ENCODE data around the gene MAPK10. TPM values are rescaled to one million over a fixed set of nuclear protein-coding genes. Genes with fewer than 3 reads are reported as not detected.

Gene MAPK10
- total RNA-seq, 1 experiment from 2014 or later = 5.2 TPM

GRCh38 chr4:85952972-85953650, 406.7 kb downstream of the MAPK10 start:
- Mint-ChIP-seq H3K4me3 (no peak overlapping the region), H3K27ac (peak overlapping the region; percentile 86), H3K36me3 (no peaks in the 10 kb centered on the region), H3K27me3 (ENCODE audit: low read depth) (no peaks in the 10 kb centered on the region), H3K4me1 (peaks cover 42% of the 10 kb centered on the region), H3K9me3 (no peaks in the 10 kb centered on the region)
- DNase-seq (ENCODE audit: low spot score) = no peak
- no peak for ATAC-seq
- ChIA-PET POLR2A (no interaction called here), CTCF (interaction anchor here (1.4 kb wide), 1 partner anchor 156 kb away, joined by 7 read pairs; no protein-coding TSS in a partner anchor)
- TF ChIP-seq EMX1 (CRISPR knock-in tag; IDR thresholded peaks at IDR 0.05) (no peak), ZBTB43 (CRISPR knock-in tag; IDR thresholded peaks at IDR 0.05) (no peak), PRDM15 (CRISPR knock-in tag; IDR thresholded peaks at IDR 0.05) (no peak), SMAD4 (CRISPR knock-in tag; IDR thresholded peaks at IDR 0.05) (no peak), ZNF671 (CRISPR knock-in tag; IDR thresholded peaks at IDR 0.05) (no peak), ATF6 (CRISPR knock-in tag; IDR thresholded peaks at IDR 0.05) (no peak), KAT7 (CRISPR knock-in tag; IDR thresholded peaks at IDR 0.05; ENCODE audit: borderline replicate concordance) (no peak), AFF4 (CRISPR knock-in tag; IDR thresholded peaks at IDR 0.05; ENCODE audit: borderline replicate concordance) (no peak), RELA (CRISPR knock-in tag; IDR thresholded peaks at IDR 0.05; ENCODE audit: borderline replicate concordance) (no peak), TCF7 (CRISPR knock-in tag; IDR thresholded peaks at IDR 0.05; ENCODE audit: low read depth) (no peak), ZNF232 (CRISPR knock-in tag; IDR thresholded peaks at IDR 0.05) (no peak), MYBL2 (CRISPR knock-in tag; IDR thresholded peaks at IDR 0.05) (no peak), NR1H2 (CRISPR knock-in tag; IDR thresholded peaks at IDR 0.05) (no peak), JUN (CRISPR knock-in tag; IDR thresholded peaks at IDR 0.05) (no peak)
- TF ChIP-seq, protein P1, sequence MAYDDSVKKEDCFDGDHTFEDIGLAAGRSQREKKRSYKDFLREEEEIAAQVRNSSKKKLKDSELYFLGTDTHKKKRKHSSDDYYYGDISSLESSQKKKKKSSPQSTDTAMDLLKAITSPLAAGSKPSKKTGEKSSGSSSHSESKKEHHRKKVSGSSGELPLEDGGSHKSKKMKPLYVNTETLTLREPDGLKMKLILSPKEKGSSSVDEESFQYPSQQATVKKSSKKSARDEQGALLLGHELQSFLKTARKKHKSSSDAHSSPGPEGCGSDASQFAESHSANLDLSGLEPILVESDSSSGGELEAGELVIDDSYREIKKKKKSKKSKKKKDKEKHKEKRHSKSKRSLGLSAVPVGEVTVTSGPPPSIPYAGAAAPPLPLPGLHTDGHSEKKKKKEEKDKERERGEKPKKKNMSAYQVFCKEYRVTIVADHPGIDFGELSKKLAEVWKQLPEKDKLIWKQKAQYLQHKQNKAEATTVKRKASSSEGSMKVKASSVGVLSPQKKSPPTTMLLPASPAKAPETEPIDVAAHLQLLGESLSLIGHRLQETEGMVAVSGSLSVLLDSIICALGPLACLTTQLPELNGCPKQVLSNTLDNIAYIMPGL (CRISPR knock-in tag; IDR thresholded peaks at IDR 0.05) = no peak
- TF ChIP-seq, protein P2, sequence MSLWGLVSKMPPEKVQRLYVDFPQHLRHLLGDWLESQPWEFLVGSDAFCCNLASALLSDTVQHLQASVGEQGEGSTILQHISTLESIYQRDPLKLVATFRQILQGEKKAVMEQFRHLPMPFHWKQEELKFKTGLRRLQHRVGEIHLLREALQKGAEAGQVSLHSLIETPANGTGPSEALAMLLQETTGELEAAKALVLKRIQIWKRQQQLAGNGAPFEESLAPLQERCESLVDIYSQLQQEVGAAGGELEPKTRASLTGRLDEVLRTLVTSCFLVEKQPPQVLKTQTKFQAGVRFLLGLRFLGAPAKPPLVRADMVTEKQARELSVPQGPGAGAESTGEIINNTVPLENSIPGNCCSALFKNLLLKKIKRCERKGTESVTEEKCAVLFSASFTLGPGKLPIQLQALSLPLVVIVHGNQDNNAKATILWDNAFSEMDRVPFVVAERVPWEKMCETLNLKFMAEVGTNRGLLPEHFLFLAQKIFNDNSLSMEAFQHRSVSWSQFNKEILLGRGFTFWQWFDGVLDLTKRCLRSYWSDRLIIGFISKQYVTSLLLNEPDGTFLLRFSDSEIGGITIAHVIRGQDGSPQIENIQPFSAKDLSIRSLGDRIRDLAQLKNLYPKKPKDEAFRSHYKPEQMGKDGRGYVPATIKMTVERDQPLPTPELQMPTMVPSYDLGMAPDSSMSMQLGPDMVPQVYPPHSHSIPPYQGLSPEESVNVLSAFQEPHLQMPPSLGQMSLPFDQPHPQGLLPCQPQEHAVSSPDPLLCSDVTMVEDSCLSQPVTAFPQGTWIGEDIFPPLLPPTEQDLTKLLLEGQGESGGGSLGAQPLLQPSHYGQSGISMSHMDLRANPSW (CRISPR knock-in tag; conservative IDR thresholded peaks at IDR 0.05; ENCODE audit: low read depth) = no peak
- TF ChIP-seq, protein P3, sequence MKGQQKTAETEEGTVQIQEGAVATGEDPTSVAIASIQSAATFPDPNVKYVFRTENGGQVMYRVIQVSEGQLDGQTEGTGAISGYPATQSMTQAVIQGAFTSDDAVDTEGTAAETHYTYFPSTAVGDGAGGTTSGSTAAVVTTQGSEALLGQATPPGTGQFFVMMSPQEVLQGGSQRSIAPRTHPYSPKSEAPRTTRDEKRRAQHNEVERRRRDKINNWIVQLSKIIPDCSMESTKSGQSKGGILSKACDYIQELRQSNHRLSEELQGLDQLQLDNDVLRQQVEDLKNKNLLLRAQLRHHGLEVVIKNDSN (CRISPR knock-in tag; IDR thresholded peaks at IDR 0.05) = no peak

Data from WTC11 (cell line).